Cardiac muscle cell (in vitro differentiated cells and primary cell): ENCODE results near the gene ARHGAP26. TPM values are rescaled to one million over a fixed set of nuclear protein-coding genes. Genes with fewer than 3 reads are reported as not detected.

Experiments used
- DNase-seq, 2 donors: peaks; one replicate each; pipeline versions ENCODE4 v3.0.0 to v3.0.0-alpha.2; 2010 to 2017; ENCODE audit warnings: low read depth in 1 of 2, low spot score in 1 of 2
- H3K27ac ChIP-seq: fragments of 200-600 bp; sonication (generic); 2 replicates; pipeline ENCODE4 v1.5.1; 2016
- H3K27me3 ChIP-seq: fragments of 200-600 bp; sonication (generic); 2 replicates; pipeline ENCODE4 v1.6.0; 2016; ENCODE audit warnings: control low read depth
- H3K36me3 ChIP-seq: fragments of 200-600 bp; sonication (generic); 2 replicates; pipeline ENCODE4 v1.5.1; 2016; ENCODE audit warnings: control low read depth
- H3K4me1 ChIP-seq: fragments of 200-600 bp; sonication (generic); 2 replicates; pipeline ENCODE4 v1.8.1; 2017; ENCODE audit warnings: low read depth, mild to moderate bottlenecking, mixed run types
- H3K4me3 ChIP-seq: fragments of 200-600 bp; sonication (generic); 2 replicates; pipeline ENCODE4 v1.5.1; 2016; ENCODE audit warnings: mild to moderate bottlenecking
- H3K9me3 ChIP-seq: fragments of 200-600 bp; sonication (generic); 2 replicates; pipeline ENCODE4 v1.5.1; 2017; ENCODE audit warnings: low read depth, mild to moderate bottlenecking, control low read depth
- polyA plus RNA-seq: library from polyadenylated mRNA; unstranded; fragments of >200 nt; fragmentation: Nextera tagmentation; extraction: Ambion mirVana; gene quantifications from 2 replicates; pipeline ENCODE4 v1.2.1, GENCODE V29; 2016
- total RNA-seq: library from RNA; depleted of rRNA; stranded (reverse); fragments of >200 nt; gene quantifications from 2 replicates; pipeline ENCODE4 v1.2.3, GENCODE V29; 2016
- TF ChIP-seq, protein P1 (sequence below): IDR thresholded peaks from 2 replicates; pipeline ENCODE4 v1.5.1; 2012; ENCODE audit warnings: low read depth, mild to moderate bottlenecking, low read length

The ARHGAP26 gene
- total and polyA plus RNA-seq, 2 experiments from 2014 or later = 12.7 to 16.2 TPM

DNA sequence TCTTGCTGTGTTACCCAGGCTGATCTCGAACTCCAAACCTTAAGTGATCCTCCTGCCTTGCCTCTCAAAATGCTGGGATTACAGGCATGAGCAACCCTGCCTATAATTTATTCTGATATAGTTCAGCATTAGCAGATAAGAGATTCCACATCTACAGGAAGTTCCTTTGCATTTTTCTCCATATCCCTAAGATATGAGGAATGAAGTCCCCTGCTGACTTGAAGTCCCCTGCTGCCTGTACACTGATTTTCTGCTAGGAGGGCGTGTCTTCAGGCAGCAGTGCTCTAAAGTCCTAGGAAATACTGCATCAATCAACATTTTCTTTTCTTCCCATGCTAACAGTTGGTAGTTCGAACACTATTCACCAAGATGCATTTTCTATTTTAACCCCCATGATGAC is 105.8 kb downstream of the ARHGAP26 start:
- Histone ChIP-seq H3K9me3 (no peaks in the 10 kb centered on the region), H3K27me3 (no peaks in the 10 kb centered on the region), H3K4me1 (peaks cover 13% of the 10 kb centered on the region), H3K36me3 (no peaks in the 10 kb centered on the region), H3K4me3 (no peak overlapping the region), H3K27ac (no peak overlapping the region)
- TF ChIP-seq, protein P1, sequence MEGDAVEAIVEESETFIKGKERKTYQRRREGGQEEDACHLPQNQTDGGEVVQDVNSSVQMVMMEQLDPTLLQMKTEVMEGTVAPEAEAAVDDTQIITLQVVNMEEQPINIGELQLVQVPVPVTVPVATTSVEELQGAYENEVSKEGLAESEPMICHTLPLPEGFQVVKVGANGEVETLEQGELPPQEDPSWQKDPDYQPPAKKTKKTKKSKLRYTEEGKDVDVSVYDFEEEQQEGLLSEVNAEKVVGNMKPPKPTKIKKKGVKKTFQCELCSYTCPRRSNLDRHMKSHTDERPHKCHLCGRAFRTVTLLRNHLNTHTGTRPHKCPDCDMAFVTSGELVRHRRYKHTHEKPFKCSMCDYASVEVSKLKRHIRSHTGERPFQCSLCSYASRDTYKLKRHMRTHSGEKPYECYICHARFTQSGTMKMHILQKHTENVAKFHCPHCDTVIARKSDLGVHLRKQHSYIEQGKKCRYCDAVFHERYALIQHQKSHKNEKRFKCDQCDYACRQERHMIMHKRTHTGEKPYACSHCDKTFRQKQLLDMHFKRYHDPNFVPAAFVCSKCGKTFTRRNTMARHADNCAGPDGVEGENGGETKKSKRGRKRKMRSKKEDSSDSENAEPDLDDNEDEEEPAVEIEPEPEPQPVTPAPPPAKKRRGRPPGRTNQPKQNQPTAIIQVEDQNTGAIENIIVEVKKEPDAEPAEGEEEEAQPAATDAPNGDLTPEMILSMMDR = no peak
- no peak for DNase-seq

DNA sequence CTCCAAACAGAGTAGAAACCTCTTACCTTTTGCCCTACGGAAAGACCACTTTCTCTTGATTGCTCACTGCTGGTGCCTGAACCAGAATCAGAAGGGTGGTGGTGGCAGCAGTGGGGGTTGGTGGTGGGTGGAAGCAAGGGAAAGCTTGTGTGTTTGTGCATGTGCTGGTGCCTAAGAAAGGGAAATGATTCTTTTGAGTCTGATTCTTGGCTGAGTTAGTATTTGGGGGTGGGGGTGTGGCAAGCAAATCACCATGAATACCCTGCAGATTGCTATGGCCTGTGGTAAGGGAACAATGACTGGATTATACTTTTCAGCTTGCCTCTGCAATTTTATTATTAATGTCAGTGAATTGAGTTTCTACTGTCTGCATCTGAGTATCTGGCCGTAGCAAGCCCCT is 106.6 kb downstream of the ARHGAP26 start:
- H3K4me3 ChIP-seq = no peak overlapping the region
- H3K9me3 ChIP-seq = no peaks in the 10 kb centered on the region
- no peaks in the 10 kb centered on the region for H3K27me3 ChIP-seq
- peaks cover 18% of the 10 kb centered on the region for H3K4me1 ChIP-seq
- TF ChIP-seq, protein P1 = no peak
- no peak for DNase-seq
- no peaks in the 10 kb centered on the region for H3K36me3 ChIP-seq
- no peak overlapping the region for H3K27ac ChIP-seq

DNA sequence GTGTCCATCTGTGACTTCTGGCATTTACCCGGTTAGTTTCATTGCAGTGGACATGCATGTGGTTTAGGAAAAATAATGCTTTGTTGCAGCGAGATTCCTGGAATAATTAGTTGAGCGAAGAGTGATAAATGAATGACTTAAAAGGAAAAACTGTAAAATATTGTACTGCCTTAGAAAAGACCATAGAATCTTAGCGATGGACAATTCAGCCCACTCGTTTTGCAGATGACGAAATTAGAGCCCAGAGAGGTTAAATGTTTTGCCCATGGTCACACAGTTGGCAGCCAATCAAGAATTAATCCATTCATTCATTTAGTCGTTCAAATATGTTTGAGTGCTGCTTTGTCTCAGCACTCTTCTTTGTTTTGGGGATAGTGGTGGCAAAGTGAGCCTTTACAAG is 107.9 kb downstream of the ARHGAP26 start:
- TF ChIP-seq, protein P1 = no peak

DNA sequence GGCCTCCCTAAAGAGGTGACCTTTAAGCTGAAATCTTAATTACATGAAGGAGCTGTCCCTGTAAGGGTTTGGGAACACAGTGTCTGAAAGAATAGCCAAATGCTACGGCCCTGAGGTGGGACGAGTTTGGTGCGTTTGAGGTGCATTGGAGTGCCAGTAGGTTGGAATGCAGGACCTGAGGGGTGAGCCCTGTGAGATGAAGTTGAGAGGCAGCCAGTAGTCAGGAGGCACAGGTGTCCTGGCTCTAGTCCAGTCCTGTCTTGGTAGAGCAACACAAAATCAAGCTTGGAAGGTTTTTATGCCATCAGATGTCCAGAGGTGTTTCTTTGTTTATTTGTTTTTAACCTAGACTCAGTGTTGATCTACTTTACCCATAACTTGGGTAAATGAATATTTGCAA is 108.5 kb downstream of the ARHGAP26 start:
- Histone ChIP-seq H3K4me3 (no peak overlapping the region), H3K4me1 (peaks cover 19% of the 10 kb centered on the region), H3K27me3 (no peaks in the 10 kb centered on the region), H3K36me3 (no peaks in the 10 kb centered on the region), H3K27ac (no peak overlapping the region), H3K9me3 (no peaks in the 10 kb centered on the region)
- DNase-seq = no peak
- TF ChIP-seq, protein P1 = no peak

More for the DNA sequence above, 107.9 kb downstream of the ARHGAP26 start:
- H3K9me3 ChIP-seq = no peaks in the 10 kb centered on the region
- H3K36me3 ChIP-seq = no peaks in the 10 kb centered on the region
- no peak for DNase-seq
- peaks cover 21% of the 10 kb centered on the region for H3K4me1 ChIP-seq
- no peak overlapping the region for H3K27ac ChIP-seq
- no peaks in the 10 kb centered on the region for H3K27me3 ChIP-seq
- no peak overlapping the region for H3K4me3 ChIP-seq

DNA sequence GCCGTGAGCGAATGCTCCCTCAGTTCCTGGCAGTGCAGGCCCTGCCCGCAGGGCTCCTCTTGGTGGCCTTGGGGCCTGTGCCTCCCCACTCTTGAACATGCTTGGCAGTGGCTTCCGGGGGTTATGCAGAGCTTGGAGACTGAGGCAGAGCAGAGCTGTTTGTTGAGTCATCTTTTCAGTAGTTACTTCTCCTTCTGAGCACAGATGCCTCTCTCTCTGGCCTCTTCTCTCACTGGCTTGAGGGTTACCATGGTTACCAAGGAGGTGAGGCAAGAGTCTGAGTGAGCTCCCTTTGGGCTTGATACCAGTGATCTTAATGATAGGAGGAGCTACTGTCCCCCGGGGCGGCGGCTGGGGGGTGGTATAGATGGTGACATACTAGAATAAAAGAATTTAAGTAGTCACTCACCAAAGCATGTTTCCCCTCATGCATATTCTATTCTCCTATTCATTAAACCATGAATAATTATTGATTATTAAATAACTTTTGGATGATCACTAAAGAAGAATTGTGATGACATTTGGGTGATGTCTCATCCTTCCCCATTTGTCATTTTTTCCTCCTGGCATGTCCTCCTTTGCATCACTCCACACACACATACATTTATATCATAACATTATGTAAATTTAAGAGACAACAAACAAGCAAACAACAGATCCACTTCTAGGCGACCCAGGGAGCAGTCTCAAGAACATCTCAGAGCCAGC is 111.1 kb downstream of the ARHGAP26 start:
- TF ChIP-seq, protein P1 = no peak

DNA sequence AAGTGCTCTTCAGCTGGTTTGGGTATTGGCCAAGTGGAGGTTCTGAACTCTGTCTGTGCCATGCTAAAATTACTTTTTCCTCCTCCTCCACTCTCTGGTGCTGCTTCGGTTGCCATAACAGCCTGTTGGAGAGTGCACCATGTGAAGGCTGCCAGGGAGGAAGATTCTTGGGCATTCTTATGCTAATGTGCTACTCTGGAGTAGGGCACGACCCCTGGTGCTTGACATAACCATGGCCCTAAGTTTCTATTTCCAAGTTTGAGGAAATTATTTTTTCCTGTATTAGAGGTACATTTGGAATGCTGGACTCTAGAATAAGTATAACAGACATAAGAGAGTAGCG is 111.6 kb downstream of the ARHGAP26 start:
- no peak overlapping the region for H3K27ac ChIP-seq
- peaks cover 12% of the 10 kb centered on the region for H3K4me1 ChIP-seq
- no peaks in the 10 kb centered on the region for H3K27me3 ChIP-seq
- DNase-seq = no peak
- H3K36me3 ChIP-seq = no peaks in the 10 kb centered on the region
- no peaks in the 10 kb centered on the region for H3K9me3 ChIP-seq
- TF ChIP-seq, protein P1 = no peak
- H3K4me3 ChIP-seq = no peak overlapping the region

More for the DNA sequence above, 111.1 kb downstream of the ARHGAP26 start:
- Histone ChIP-seq H3K4me1 (peaks cover 12% of the 10 kb centered on the region), H3K27me3 (no peaks in the 10 kb centered on the region), H3K4me3 (no peak overlapping the region), H3K9me3 (no peaks in the 10 kb centered on the region), H3K27ac (no peak overlapping the region), H3K36me3 (no peaks in the 10 kb centered on the region)
- DNase-seq = peak in 1 of 2 donors; percentile 71
